Neural cell (in vitro differentiated cells): ENCODE data around the gene RDM1. TPM values are rescaled to one million over a fixed set of nuclear protein-coding genes. Genes with fewer than 3 reads are reported as not detected.

ENCODE experiments used
- H2AFZ ChIP-seq: fragments of 200-600, 300-800 bp; sonication (generic), shearing (Covaris generic); 2 replicates; pipeline ENCODE4 v1.6.0; 2014; ENCODE audit warnings: low read depth, mild to moderate bottlenecking, antibody characterized with exemption, low read length, moderate library complexity
- H3F3A ChIP-seq: fragments of 200-600 bp; shearing (Covaris generic); 2 replicates; pipeline ENCODE4 v1.6.1; 2016; ENCODE audit warnings: mild to moderate bottlenecking, moderate library complexity, mixed read lengths, antibody characterized with exemption, low read length; ENCODE audit not compliant: insufficient read depth, poor library complexity, severe bottlenecking
- H3K27ac ChIP-seq: fragments of 200-600, 300-800 bp; sonication (generic), shearing (Covaris generic); 2 replicates; pipeline ENCODE4 v1.5.1; 2014; ENCODE audit warnings: mild to moderate bottlenecking, low read length, moderate library complexity
- H3K27me3 ChIP-seq: fragments of 300-800, 200-600 bp; sonication (generic), shearing (Covaris generic); 2 replicates; pipeline ENCODE4 v1.6.0; 2014; ENCODE audit warnings: mild to moderate bottlenecking, low read depth, low read length, moderate library complexity; ENCODE audit not compliant: insufficient read depth
- H3K36me3 ChIP-seq: fragments of 300-800, 200-600 bp; sonication (generic), shearing (Covaris generic); 2 replicates; pipeline ENCODE4 v1.5.1; 2014; ENCODE audit warnings: mild to moderate bottlenecking, antibody characterized with exemption, low read length, moderate library complexity; ENCODE audit not compliant: insufficient read depth
- H3K4me2 ChIP-seq: fragments of 300-800, 200-600 bp; sonication (generic), shearing (Covaris generic); 2 replicates; pipeline ENCODE4 v1.6.0; 2014; ENCODE audit warnings: mild to moderate bottlenecking, low read length
- H3K4me3 ChIP-seq: fragments of 300-800, 200-600 bp; sonication (generic), shearing (Covaris generic); 2 replicates; pipeline ENCODE4 v1.5.1; 2014; ENCODE audit warnings: mild to moderate bottlenecking, low read length, moderate library complexity
- H3K79me2 ChIP-seq: fragments of 200-600 bp; shearing (Covaris generic); replicated peaks from 2 replicates; pipeline ENCODE4 v1.6.0; 2014; ENCODE audit warnings: mild to moderate bottlenecking, low read length, moderate library complexity; ENCODE audit not compliant: insufficient read depth
- H3K9ac ChIP-seq: fragments of 300-800, 200-600 bp; sonication (generic), shearing (Covaris generic); 2 replicates; pipeline ENCODE4 v1.6.1; 2016; ENCODE audit warnings: mild to moderate bottlenecking, low read length, mixed read lengths
- H3K9me2 ChIP-seq: fragments of 200-600 bp; shearing (Covaris generic); 2 replicates; pipeline ENCODE4 v1.6.1; 2016; ENCODE audit warnings: mild to moderate bottlenecking, low read length, mixed read lengths; ENCODE audit not compliant: insufficient read depth
- H3K9me3 ChIP-seq: fragments of 200-600, 300-800 bp; sonication (generic), shearing (Covaris generic); 2 replicates; pipeline ENCODE4 v1.6.1; 2016; ENCODE audit warnings: mild to moderate bottlenecking, mixed run types, low read length, moderate library complexity, mixed read lengths
- H4K20me1 ChIP-seq: fragments of 200-600 bp; shearing (Covaris generic); 2 replicates; pipeline ENCODE4 v1.6.1; 2016; ENCODE audit warnings: mild to moderate bottlenecking, mixed run types; ENCODE audit not compliant: insufficient read depth
- CTCF ChIP-seq: fragments of 450-650 bp; IDR thresholded peaks from 2 replicates; pipeline ENCODE4 v1.5.1; 2014; ENCODE audit warnings: antibody characterized with exemption, mild to moderate bottlenecking, moderate library complexity; ENCODE audit not compliant: poor library complexity, severe bottlenecking
- EP300 ChIP-seq: fragments of 450-650 bp; conservative IDR thresholded peaks from 2 replicates; pipeline ENCODE4 v1.6.1; 2014; ENCODE audit warnings: antibody characterized with exemption, mild to moderate bottlenecking, moderate library complexity; ENCODE audit not compliant: poor library complexity, severe bottlenecking
- EZH2 ChIP-seq: fragments of 200-600, 300-800 bp; shearing (Covaris generic), sonication (generic); IDR thresholded peaks from 2 replicates; pipeline ENCODE4 v1.6.1; 2014; ENCODE audit warnings: antibody characterized with exemption, low read length, borderline replicate concordance, mild to moderate bottlenecking; ENCODE audit not compliant: insufficient read depth, poor library complexity, severe bottlenecking
- MXI1 ChIP-seq: fragments of 450-650 bp; conservative IDR thresholded peaks from 2 replicates; pipeline ENCODE4 v1.6.1; 2014; ENCODE audit warnings: antibody characterized with exemption, mild to moderate bottlenecking; ENCODE audit not compliant: poor library complexity, severe bottlenecking
- POLR2AphosphoS5 ChIP-seq: IDR thresholded peaks from 2 replicates; pipeline ENCODE4 v1.6.1; 2012
- RAD21 ChIP-seq: fragments of 450-650 bp; conservative IDR thresholded peaks from 2 replicates; pipeline ENCODE4 v1.6.1; 2014; ENCODE audit warnings: antibody characterized with exemption, mild to moderate bottlenecking, moderate library complexity
- REST ChIP-seq: IDR thresholded peaks from 2 replicates; pipeline ENCODE4 v1.6.1; 2012; ENCODE audit warnings: borderline replicate concordance
- SMC3 ChIP-seq: fragments of 450-650 bp; conservative IDR thresholded peaks from 2 replicates; pipeline ENCODE4 v1.6.1; 2014; ENCODE audit warnings: antibody characterized with exemption, mild to moderate bottlenecking, moderate library complexity; ENCODE audit not compliant: poor library complexity
- TAF1 ChIP-seq: IDR thresholded peaks from 2 replicates; pipeline ENCODE4 v1.6.1; 2012; ENCODE audit warnings: low read depth
- polyA plus RNA-seq: library from polyadenylated mRNA; depleted of rRNA; stranded (reverse); fragments of >200 nt; gene quantifications from 2 replicates; pipeline ENCODE4 v1.2.3, GENCODE V29; 2014

Gene RDM1
- polyA plus RNA-seq, 1 donor from 2014 or later = not detected

GRCh38 chr17:35920229-35920628 is 10.3 kb downstream of the RDM1 start:
- no peaks in the 10 kb centered on the region for H3F3A ChIP-seq
- no peaks in the 10 kb centered on the region for H3K9me3 ChIP-seq
- H4K20me1 ChIP-seq = no peaks in the 10 kb centered on the region
- no peak overlapping the region for H3K4me3 ChIP-seq
- no peak overlapping the region for H3K9ac ChIP-seq
- no peak overlapping the region for H2AFZ ChIP-seq
- TF ChIP-seq MXI1 = no peak
- TF ChIP-seq TAF1 = no peak
- TF ChIP-seq SMC3 = no peak
- no peak for TF ChIP-seq REST
- TF ChIP-seq RAD21 = no peak
- TF ChIP-seq EZH2 = no peak
- no peak for TF ChIP-seq CTCF
- no peak for TF ChIP-seq EP300
- no peak for TF ChIP-seq POLR2AphosphoS5
- H3K27ac ChIP-seq = no peak overlapping the region
- H3K4me2 ChIP-seq = no peak overlapping the region
- no peaks in the 10 kb centered on the region for H3K36me3 ChIP-seq
- no peaks in the 10 kb centered on the region for H3K27me3 ChIP-seq
- H3K9me2 ChIP-seq = no peaks in the 10 kb centered on the region
- H3K79me2 ChIP-seq = no peaks in the 10 kb centered on the region

- Histone ChIP-seq H4K20me1 (no peaks in the 10 kb centered on the region), H3K27ac (no peak overlapping the region)
- TF ChIP-seq EP300 = no peak
- TF ChIP-seq MXI1 = no peak
- TF ChIP-seq RAD21 = no peak
- TF ChIP-seq TAF1 = no peak
- TF ChIP-seq REST = no peak
- TF ChIP-seq CTCF = no peak
Observed at GRCh38 chr17:35918665-35919064, 11.9 kb downstream of the RDM1 start.

More at GRCh38 chr17:35918665-35919064, 11.9 kb downstream of the RDM1 start:
- Histone ChIP-seq H3F3A (no peaks in the 10 kb centered on the region), H3K36me3 (no peaks in the 10 kb centered on the region), H3K4me2 (no peak overlapping the region), H3K9me3 (no peaks in the 10 kb centered on the region), H3K4me3 (no peak overlapping the region), H3K9ac (no peak overlapping the region), H3K9me2 (no peaks in the 10 kb centered on the region), H3K79me2 (no peaks in the 10 kb centered on the region), H2AFZ (no peak overlapping the region), H3K27me3 (no peaks in the 10 kb centered on the region)
